Urinary bladder (tissue), 4 donors: ENCODE results near the gene ARF1. TPM values are rescaled to one million over a fixed set of nuclear protein-coding genes. Genes with fewer than 3 reads are reported as not detected.

Experiments used
- DNase-seq: peaks from one replicate; pipeline ENCODE4 v3.0.0-alpha.2; 2015; ENCODE audit errors: extremely low spot score
- H3K27ac ChIP-seq: one replicate; pipeline ENCODE4 v1.5.1; 2013; ENCODE audit warnings: low read depth, mild to moderate bottlenecking, moderate library complexity
- H3K36me3 ChIP-seq: one replicate; pipeline ENCODE4 v1.6.1; 2013; ENCODE audit warnings: mild to moderate bottlenecking, moderate library complexity; ENCODE audit not compliant: insufficient read depth
- H3K4me1 ChIP-seq: one replicate; pipeline ENCODE4 v1.6.1; 2013; ENCODE audit warnings: mild to moderate bottlenecking, moderate library complexity; ENCODE audit not compliant: insufficient read depth
- H3K4me3 ChIP-seq: one replicate; pipeline ENCODE4 v1.5.1; 2013; ENCODE audit warnings: low read depth, low read length
- WGBS: extraction: QIAGEN DNeasy Blood & Tissue Kit; methylation state at CpG from one replicate; pipeline ENCODE4 v1.1.7; 2013; 5-methylcytosine and 5-hydroxymethylcytosine counted together
- polyA plus RNA-seq: library from polyadenylated mRNA; stranded (reverse); fragments of 200-250 nt; gene quantifications from one replicate; pipeline ENCODE4 v1.2.3, GENCODE V29; 2013
- total RNA-seq: library from RNA; depleted of rRNA; stranded (reverse); fragments of >200 nt; gene quantifications from one replicate; pipeline ENCODE4 v1.2.3, GENCODE V29; 2014
- donor health status: healthy with polysubstance abuse.
- donor health status: healthy.

Gene ARF1
- total and polyA plus RNA-seq, 2 donors: 112 to 462 TPM

DNA sequence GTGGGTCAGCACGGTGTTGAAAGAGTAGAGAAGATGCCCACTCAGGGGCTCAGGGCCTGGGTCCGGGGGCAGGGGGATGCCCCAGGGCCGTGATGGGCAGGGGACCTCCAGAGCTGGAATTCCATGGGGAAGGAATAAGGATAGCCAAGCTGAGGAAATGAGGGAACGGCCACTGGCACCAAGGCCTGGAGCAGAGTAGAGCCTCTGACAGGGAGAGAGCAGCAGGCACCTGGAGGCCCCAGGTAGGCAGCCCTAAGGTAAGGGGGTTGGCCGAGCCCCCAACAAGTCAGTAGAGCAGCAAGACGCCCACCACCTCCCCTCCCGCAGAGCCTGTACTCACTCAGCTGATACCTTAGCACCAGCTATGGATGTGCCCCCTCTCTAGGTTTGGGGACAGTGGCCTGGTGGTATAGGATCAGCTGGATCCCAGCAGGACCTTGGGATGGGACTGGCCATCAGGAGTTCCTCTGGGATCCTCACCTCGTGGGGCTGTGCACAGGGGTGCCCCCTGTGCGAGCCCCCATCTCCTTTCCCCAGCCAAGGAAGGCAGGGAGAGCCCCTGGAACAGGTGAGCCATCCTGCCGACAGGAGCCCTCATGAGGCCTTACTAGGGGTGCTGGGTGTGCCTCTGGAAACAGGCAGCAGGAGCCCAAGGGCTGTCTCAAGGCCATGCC, 21.0 kb upstream of the ARF1 start:
- H3K4me3 ChIP-seq: no peak overlapping the region
- no peak for DNase-seq

DNA sequence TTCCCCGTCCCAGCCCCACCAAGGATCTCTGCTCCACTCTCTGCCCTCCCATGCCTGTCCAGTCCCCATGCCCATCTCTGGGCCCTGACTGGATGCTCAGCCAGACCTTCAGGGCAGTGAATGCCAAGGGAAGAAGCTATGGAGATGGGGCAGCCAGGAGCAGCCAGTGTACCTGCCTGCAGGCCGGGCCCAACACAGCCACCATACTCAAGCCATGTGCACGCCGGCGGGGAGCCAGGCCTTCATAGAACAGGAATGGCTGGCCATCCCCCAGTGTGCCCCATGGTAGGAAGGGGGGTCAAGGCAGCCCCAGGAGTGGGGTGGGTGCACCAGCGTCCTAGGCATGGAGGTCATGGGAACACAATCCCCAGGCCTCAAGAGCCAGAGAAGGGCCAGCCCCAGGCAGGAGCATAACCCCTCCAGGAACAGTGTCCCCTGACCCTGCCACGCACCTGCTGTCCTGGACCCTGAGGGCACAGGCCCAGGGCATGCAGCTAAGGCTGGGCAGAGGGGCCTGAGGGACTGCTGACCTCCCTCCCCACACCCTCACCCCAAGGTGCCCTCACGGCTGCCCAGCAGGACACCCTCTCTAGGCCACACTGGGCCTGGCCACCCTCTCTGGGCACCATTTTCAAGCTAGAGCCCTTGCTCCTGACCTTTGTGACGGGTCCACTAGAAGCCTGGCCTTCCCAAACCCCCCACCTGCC, 20.3 kb upstream of the ARF1 start:
- no peak overlapping the region for H3K4me3 ChIP-seq
- no peak overlapping the region for H3K27ac ChIP-seq
- WGBS: 96% methylated on average over 9 of the region's 9 CpGs
- H3K36me3 ChIP-seq: no peaks in the 10 kb centered on the region
- DNase-seq: no peak
- H3K4me1 ChIP-seq: no peaks in the 10 kb centered on the region

More for the DNA sequence above, 21.0 kb upstream of the ARF1 start:
- 84% methylated on average over 10 of the region's 10 CpGs for WGBS
- no peaks in the 10 kb centered on the region for H3K36me3 ChIP-seq
- no peak overlapping the region for H3K27ac ChIP-seq
- H3K4me1 ChIP-seq: no peaks in the 10 kb centered on the region

DNA sequence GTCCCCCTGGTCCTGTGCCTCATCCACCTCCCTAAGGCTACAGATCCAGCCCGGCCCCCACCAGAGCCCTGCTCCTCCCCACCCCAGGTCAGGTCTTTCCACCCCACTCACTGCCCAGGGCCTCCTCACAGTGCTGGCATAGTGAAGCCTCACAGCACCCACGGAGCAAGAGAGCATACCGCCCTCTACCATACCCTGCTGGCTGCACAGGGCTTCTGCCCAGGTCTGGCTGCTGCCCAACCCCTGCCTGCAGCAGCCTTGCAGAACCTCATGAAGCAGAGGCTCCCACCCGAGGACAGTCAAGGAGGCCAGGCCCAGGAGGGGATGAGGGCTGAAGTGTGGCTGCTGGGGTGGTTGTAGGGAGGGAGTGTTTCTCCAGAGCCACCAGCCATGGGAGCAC, 19.7 kb upstream of the ARF1 start:
- DNase-seq: no peak
- H3K36me3 ChIP-seq: no peaks in the 10 kb centered on the region
- H3K4me1 ChIP-seq: no peaks in the 10 kb centered on the region
- H3K4me3 ChIP-seq: no peak overlapping the region
- 68% methylated on average over 4 of the region's 4 CpGs for WGBS
- no peak overlapping the region for H3K27ac ChIP-seq

DNA sequence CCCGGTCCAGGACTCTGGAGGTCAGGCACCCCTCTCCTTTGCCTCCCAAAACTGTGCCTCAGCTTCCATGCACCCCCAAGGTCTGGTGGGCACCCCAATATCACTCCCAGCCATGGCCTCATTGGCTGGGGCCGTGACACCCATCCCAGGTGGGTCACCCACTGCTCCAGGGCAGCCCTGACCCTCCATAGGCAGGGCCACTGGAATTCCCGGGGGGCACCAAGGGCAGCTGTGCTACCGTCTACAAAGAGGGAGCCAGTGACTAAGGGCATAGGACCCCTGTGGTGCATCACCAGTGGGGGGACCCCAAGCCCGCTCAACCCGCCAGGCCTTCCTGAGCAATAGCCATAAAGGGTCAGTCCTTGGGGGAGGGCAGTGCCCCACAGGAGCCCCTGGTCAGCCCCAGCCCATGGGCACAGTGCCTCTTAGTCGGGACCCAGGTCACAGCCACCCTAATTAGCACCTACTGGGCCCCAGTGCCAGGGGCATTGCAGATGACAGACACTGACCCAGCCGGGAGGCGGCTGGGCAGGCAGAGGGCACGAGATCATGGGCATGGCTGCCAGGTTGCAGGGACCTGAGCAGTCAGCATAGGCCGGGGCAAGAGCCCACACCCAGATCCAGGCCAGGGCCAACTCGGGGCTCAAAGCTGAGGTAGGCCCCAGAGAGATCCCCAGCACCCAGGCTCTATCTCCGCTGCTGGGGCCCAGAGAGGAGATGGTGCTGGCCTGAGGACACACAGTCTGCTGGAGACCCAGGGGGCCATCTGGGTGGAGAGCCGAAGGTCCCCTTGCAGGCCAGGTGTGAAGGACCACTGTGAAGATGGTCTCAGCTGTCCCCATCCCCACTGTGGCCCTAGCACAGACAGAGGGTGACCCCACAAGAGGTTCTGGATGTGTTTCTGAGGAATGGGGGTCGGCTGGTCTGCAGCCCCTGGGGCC, 19.0 kb upstream of the ARF1 start:
- no peak overlapping the region for H3K27ac ChIP-seq
- DNase-seq: no peak
- no peaks in the 10 kb centered on the region for H3K4me1 ChIP-seq
- no peaks in the 10 kb centered on the region for H3K36me3 ChIP-seq
- WGBS: 83% methylated on average over 15 of the region's 15 CpGs
- H3K4me3 ChIP-seq: no peak overlapping the region

DNA sequence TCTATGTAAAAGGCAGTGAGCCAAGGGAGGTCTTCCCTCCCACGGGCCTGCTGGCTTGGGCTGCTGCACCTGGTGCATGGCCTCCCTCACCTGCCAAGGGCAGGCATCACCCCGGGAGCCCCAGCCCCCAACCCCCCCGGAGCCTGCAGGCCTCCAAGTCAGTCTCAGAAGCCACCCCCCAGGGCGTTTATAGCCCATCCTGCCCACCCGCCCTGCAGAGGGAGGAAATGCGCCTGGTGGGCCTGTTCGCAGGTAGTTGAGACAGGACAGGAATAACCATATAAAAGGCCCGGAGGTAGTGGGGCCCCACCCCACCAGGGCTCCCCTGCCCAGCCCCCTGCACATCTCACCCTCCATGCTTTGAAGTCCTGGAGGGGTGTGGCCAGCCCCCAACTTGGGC, 18.2 kb upstream of the ARF1 start:
- Histone ChIP-seq H3K4me3 (no peak overlapping the region), H3K4me1 (no peaks in the 10 kb centered on the region), H3K36me3 (no peaks in the 10 kb centered on the region), H3K27ac (no peak overlapping the region)
- no peak for DNase-seq
- WGBS: 44% methylated on average over 8 of the region's 8 CpGs

DNA sequence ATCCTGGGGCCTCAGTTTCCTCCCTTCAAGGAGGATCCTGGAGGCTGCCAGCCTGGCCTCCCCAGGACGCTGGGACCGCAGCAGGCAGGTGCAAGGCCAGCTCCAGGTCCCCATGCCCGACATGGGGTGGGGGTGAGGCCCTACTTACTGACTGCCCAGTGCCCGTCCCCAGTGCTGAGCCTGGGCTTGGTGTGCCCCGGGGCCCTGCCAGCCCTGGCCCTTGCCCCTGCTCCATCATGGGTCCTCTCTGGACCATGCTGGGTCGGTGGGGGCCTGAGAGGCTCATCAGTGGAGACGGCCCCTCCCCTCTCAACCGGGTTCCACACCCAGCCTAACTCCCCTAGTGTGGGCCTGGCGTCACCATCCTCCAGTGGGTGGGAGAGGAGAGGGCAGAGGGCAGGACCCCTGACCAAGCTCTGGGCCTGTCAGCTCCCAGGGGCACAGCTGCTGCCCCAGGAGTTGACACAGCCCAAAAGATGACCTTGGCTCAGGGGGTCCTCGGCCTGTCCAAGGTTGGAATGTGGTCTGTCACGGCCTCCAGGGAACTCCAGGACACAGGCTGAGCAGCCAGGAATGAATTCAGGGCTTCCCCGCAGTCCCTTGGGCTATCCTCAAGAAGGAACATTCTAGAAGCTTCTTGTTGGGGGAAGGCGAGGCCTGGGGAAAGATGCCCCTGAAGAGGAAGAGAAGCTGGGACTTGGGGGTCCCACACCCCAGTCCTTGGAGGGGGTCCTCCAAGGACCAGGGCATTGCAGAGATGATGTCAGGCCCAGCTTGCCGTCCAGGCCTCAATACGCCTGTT, 17.6 kb upstream of the ARF1 start:
- H3K27ac ChIP-seq: no peak overlapping the region
- no peaks in the 10 kb centered on the region for H3K4me1 ChIP-seq
- no peak overlapping the region for H3K4me3 ChIP-seq
- 72% methylated on average over 15 of the region's 15 CpGs for WGBS
- DNase-seq: no peak
- no peaks in the 10 kb centered on the region for H3K36me3 ChIP-seq

DNA sequence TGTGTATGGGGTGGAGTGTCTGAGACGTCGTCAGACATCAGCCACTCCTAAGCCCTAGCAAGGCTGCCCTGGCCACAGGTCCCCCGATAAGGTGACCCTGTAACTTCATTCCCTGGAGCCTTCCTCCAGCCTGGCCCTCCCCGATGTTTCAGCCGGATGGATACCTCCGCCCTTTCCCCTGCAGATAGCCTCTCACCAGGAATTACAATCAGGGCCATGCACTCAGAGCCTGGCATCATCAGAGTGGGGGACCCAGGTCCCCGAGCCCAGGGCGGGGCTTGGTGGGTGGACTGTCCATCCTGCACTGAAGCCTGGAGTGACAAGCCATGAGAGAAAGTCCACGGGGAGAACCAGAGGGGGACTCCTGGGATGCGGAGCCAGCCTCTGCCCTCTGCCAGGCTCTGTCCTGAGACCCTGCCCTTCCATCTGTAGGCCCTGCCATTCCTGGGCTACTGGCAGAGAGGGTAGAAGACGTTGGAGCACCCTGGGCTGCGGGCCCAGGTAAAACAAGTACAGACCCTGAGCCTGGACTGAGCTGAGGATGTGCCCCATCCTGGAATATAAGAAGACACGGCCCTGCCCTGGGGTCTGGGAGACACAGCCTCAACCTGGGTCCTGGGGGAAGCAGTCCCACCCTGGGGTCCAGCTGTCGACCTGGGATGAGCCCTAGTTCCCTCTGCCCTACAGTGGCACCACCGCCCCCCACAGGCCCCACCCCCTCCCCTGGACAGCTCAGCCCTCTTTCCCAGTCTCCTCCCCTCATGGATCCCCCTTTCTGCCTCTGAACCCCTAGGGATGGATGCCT, 16.8 kb upstream of the ARF1 start:
- Histone ChIP-seq H3K4me1 (no peaks in the 10 kb centered on the region), H3K36me3 (no peaks in the 10 kb centered on the region), H3K4me3 (no peak overlapping the region), H3K27ac (no peak overlapping the region)
- WGBS: 71% methylated on average over 15 of the region's 15 CpGs
- DNase-seq: no peak

DNA sequence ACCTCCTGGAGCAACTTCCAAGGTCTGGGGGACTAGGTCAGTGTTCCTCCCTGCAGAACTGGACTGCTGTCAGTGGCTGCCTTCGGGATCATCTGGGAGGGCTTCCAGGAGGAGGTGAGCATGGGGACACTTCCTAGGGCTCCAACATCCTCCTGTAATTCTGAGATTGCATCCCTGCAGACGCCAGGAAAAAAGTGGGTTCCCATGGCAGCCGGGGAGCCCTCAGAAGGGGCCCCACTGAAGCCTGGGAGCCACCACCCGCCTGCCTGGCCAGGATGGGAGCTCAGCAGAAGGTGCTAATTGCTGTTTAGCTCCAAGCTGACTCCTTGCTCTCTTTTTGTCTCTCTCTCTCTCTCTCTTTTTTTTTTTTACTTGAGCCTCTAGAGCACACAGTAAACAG, 16.1 kb upstream of the ARF1 start:
- WGBS: 26% methylated on average over 4 of the region's 4 CpGs
- Histone ChIP-seq H3K4me3 (no peak overlapping the region), H3K36me3 (no peaks in the 10 kb centered on the region), H3K4me1 (no peaks in the 10 kb centered on the region), H3K27ac (no peak overlapping the region)
- DNase-seq: no peak

DNA sequence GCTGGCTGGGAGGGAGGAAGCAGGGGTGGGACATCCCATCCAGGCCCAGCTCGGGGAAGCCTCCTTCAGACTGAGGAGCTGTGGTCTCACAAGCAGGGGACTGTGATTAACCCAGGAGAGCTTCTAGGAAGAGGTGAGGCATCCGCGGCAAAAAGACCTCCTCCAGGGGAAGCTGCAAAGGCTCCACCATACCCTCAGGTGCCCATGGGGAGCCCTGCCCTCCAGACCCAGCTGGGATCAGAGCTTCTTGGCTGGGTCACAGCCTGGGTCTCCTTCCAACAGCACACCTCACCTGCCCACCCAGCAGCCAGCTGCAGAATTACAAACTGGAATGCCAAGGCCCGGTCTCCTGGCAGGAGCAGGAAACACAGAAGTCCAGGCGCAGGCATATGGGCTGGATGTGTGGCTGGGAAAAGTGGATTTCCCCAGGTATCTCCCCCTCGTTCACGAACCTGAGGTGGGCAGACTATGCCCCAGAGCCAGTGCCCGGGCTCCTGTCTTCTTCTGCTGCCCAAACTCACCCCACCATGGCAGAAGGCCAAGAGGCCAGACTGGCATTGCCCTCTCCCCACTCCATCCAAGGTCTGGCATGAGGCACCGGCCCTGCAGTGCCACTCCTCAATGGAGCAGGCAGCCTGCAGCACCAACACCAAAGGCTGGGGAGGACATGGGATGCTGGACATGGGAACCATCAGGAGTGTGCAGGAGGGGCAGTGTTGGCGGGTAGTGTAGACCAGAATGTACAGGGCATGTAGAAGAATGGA, 15.4 kb upstream of the ARF1 start:
- WGBS: 57% methylated on average over 10 of the region's 10 CpGs
- no peak overlapping the region for H3K27ac ChIP-seq
- no peaks in the 10 kb centered on the region for H3K36me3 ChIP-seq
- H3K4me3 ChIP-seq: no peak overlapping the region
- no peak for DNase-seq
- no peaks in the 10 kb centered on the region for H3K4me1 ChIP-seq

DNA sequence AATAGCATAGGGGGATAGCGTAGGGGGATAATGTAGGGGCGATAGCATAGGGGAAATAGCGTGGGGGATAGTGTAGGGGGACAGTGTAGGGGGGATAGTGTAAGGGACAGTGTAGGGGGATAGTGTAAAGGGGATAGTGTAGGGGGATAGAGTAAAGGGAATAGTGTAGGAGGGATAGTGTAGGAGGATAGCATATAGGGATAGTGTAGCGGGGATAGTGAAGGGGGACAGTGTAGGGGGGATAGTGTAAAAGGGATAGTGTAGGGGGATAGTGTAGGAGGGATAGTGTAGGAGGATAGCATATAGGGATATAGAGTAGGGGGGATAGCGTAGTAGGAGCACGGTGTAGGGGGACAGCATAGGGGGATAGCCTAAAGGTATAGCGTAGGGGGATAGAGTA, 14.1 kb upstream of the ARF1 start:
- H3K27ac ChIP-seq: no peak overlapping the region
- no peaks in the 10 kb centered on the region for H3K36me3 ChIP-seq
- no peak for DNase-seq
- H3K4me1 ChIP-seq: no peaks in the 10 kb centered on the region
- no peak overlapping the region for H3K4me3 ChIP-seq
- WGBS: 78% methylated on average over 7 of the region's 7 CpGs

DNA sequence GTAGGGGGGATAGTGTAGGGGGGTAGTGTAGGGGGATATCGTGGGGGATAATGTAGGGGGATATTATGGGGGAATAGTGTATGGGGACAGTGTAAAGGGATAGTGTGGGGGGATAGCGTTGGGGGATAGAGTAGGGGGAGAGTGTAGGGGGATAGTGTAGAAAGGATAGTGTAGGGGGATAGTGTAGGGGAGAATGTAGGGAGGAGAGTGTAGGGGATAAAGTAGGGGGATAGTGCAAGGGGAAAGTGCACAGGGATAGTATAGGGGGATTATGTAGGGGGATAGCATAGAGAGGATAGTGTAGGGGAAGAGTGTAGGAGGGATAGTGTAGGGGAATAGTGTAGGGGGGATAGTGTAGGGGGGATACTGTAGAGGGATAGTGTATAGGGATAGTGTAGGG, 12.3 kb upstream of the ARF1 start:
- H3K36me3 ChIP-seq: no peaks in the 10 kb centered on the region
- H3K27ac ChIP-seq: no peak overlapping the region
- 64% methylated on average over 2 of the region's 2 CpGs for WGBS
- no peaks in the 10 kb centered on the region for H3K4me1 ChIP-seq
- H3K4me3 ChIP-seq: no peak overlapping the region
- no peak for DNase-seq

DNA sequence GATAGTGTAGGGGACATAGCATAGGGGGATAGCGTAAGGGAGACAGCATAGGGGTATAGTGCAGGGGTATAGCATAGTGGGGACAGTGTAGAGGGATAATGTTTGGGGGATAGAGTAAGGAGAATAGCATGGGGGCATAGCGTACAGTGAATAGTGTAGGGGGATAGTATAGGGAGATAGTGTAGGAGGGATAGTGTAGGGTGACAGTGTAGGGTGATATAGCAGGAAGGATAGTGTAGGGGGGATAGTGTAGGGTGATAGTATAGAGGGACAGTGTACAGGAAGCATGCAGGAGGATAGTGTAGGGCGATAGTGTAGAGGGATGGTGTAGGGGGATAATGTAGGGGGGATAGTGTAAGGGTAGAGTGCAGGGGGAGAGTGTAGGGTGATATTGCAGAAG, 11.7 kb upstream of the ARF1 start:
- 74% methylated on average over 3 of the region's 3 CpGs for WGBS
- Histone ChIP-seq H3K27ac (no peak overlapping the region), H3K4me3 (no peak overlapping the region), H3K4me1 (no peaks in the 10 kb centered on the region), H3K36me3 (no peaks in the 10 kb centered on the region)
- no peak for DNase-seq
